Stimulated activated memory B cell treated with anti-CD40 and anti-IgM and Interleukin-4, amounts not matched to agents 10 μg/mL and 1 μg/mL and 100 μg/mL, for 72 hours (primary cell): Measurements from ENCODE around the gene PCDHA13.

Experiments
- ATAC-seq: fragments of 150-1000 bp; cut with Tn5 transposase; 2 replicates; pipeline ENCODE4 v1.10.0; 2021
- H3K27ac Mint-ChIP-seq: one replicate; pipeline ENCODE4 v1.8.0; 2022; ENCODE audit warnings: mild to moderate bottlenecking, mixed read lengths
- H3K27me3 Mint-ChIP-seq: one replicate; pipeline ENCODE4 v1.8.0; 2022; ENCODE audit warnings: mixed read lengths
- H3K36me3 Mint-ChIP-seq: one replicate; pipeline ENCODE4 v1.8.0; 2022; ENCODE audit warnings: mixed read lengths
- H3K4me1 Mint-ChIP-seq: one replicate; pipeline ENCODE4 v1.8.0; 2022; ENCODE audit warnings: mixed read lengths
- H3K4me3 Mint-ChIP-seq: one replicate; pipeline ENCODE4 v1.8.0; 2022; ENCODE audit warnings: mild to moderate bottlenecking, moderate library complexity, mixed read lengths
- H3K9me3 Mint-ChIP-seq: one replicate; pipeline ENCODE4 v1.8.0; 2022; ENCODE audit warnings: mixed read lengths

The PCDHA13 gene

DNA sequence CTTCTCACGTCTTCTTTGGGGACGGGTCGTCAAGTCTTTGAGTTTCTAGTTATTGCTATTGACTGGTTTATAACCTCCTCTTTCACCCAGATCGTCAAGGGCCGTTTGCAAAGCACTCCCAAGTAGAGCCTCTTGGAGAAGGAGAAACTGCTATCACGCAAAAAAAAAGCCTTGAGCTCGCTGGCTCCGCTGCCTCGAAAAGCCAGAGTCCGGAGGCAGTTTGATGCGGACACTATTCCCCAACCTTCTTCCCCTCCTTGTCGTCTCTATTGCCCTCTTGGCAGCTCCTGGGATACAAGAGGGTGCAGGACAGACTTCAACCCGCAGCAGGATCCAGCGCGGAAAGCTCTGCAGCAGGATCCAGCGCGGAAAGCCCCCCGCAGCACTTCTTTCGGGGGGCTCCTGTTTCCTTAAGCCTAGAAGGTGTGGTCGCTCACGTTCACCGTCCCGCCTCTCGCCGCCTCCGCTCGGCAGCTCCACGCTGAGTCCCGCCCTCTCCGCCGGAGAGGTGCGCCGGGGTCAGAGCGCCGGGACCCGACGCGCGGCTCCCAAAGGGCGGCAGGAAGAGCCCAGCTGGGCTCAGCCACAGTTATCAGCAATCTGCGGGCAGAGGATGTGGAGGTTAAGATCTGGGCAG, 44.0 kb downstream of the PCDHA13 start, which contains the start of gene PCDHAC1:
PCDHAC1 (plus strand) TSS at position 494 of the 637 bp plus-strand sequence. CDS start 594 bp downstream, outside the sequence.
- ATAC-seq, result no peak
- Mint-ChIP-seq H3K36me3 (no peaks in the 10 kb centered on the region), H3K4me1 (no peaks in the 10 kb centered on the region), H3K9me3 (peaks cover 8% of the 10 kb centered on the region), H3K27ac (no peak within 1 kb of the TSS), H3K27me3 (peaks cover 38% of the 10 kb centered on the region), H3K4me3 (peak within 1 kb of the TSS; percentile 31)

DNA sequence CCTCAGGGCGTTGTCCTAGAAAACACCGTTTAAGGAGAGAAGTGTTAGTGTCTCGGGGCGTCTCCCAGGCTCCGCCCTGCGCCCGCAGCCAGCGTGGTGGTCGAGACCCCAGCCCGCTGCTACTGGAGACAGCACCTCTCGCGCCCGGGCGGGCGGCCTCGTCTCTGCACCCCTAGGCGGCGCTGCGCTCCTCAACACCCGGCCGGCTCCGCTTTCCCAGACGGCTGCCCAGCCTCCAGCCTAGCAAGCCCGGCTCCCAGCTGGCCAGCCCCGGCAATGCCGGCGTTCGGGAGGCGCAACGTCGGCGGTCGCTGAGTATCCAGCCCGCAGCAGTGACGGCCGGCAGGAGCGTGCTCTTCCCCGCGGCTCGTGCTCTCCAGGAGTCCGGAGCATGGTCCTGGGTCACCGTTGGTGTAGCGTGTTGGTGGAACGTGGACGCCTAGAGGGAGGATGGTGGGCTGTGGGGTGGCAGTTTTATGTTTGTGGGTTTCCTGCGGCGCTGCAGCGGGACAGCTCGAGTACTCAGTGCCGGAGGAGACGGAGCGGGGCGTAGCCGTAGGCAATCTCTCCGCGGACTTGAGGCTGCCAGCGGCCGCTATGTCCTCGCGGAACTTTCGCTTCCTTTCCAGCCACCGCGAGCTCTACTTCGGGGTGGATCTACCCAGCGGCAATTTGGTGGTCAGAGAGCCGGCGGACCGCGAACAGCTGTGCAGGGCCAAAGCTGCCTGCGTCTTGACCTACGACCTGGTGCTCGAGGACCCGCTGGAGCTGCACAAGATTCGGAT, 44.7 kb downstream of the PCDHA13 start:
- H3K27me3 Mint-ChIP-seq, result peaks cover 44% of the 10 kb centered on the region
- no peaks in the 10 kb centered on the region for H3K4me1 Mint-ChIP-seq
- peak overlapping the region; percentile 31 for H3K4me3 Mint-ChIP-seq
- no peaks in the 10 kb centered on the region for H3K36me3 Mint-ChIP-seq
- peaks cover 8% of the 10 kb centered on the region for H3K9me3 Mint-ChIP-seq
- ATAC-seq, result no peak
- no peak overlapping the region for H3K27ac Mint-ChIP-seq

DNA sequence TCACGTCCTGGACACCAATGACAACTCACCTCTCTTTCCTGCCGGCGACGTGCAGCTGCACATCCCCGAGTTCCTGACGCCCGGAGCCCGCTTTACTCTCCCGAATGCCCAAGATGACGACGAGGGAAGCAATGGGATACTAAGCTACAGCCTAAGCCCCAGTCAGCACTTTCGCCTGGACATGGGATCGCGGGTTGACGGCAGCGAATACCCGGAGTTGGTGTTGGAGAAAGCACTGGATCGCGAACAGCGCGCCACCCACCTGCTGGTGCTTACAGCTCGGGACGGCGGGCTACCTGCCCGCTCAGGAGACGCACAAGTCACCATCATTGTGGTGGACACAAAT, 45.3 kb downstream of the PCDHA13 start:
- ATAC-seq, result no peak
- Mint-ChIP-seq H3K9me3 (peaks cover 8% of the 10 kb centered on the region), H3K4me1 (no peaks in the 10 kb centered on the region), H3K4me3 (no peak overlapping the region), H3K27ac (no peak overlapping the region), H3K27me3 (peaks cover 44% of the 10 kb centered on the region), H3K36me3 (no peaks in the 10 kb centered on the region)
